ENCODE results near the gene EPB41L1. TPM values are rescaled to one million over a fixed set of nuclear protein-coding genes. Genes with fewer than 3 reads are reported as not detected.

Gene EPB41L1
- total RNA-seq, 1 experiment from 2014 or later: 134 TPM

DNA sequence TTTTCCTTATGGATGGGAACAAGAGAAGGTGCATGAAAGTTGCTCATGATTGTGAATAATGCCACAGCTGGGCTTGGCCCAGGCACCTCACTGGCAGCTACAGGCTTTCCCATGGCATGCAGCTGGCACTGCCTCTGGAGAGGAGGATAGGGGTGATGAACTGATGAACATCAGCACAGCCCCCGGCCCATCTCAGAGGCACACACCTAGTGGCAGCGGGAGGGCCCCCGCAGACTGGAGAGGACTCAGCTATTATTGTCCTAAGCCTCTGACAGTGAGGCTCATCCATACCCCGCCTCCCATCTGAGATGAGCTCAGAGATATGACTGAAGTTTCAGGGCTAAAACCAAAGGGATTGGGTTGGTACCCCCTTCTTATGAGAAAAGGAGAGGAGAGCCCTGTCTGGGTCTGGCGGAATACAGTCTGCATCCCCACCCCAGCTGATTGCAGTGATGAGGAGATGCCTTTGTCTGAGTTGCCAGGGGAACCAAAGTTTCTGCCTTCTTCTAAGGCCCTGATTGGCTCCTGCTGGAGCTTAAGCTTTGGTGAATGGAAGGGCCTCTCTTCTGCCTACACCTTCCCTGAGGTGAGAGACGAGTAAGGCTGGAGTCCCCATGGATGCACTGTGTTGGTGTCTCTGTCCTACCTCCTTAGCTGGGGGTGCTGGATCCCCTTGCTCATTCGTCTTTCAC is 27.6 kb upstream of the EPB41L1 start:
- BruUV-seq (replicated peaks): no TSS peak
- Histone ChIP-seq H3K9me2 (ENCODE audit: insufficient read depth) (no peaks in the 10 kb centered on the region), H3K79me2 (ENCODE audit: low read depth) (peaks cover 11% of the 10 kb centered on the region; the same call in 1 of the 2 replicates), H4K20me1 (ENCODE audit: insufficient read depth) (no peaks in the 10 kb centered on the region), H3K27me3 (ENCODE audit: insufficient read depth, low read depth) (no peaks in the 10 kb centered on the region), H3K4me3 (no peak overlapping the region), H2AFZ (no peak overlapping the region), H3F3A (ENCODE audit: insufficient read depth, low read depth) (peaks cover 8% of the 10 kb centered on the region; the same call in 1 of the 2 replicates), H3K27ac (no peak overlapping the region), H3K4me1 (replicated peaks; ENCODE audit: insufficient read depth) (peaks cover 43% of the 10 kb centered on the region), H3K36me3 (ENCODE audit: low read depth) (no peaks in the 10 kb centered on the region; the same call in 1 of the 2 replicates), H3K4me2 (no peak overlapping the region), H3K9me3 (ENCODE audit: insufficient read depth, low read depth) (no peaks in the 10 kb centered on the region)
- ChIA-PET POLR2A (ENCODE audit: unreplicated experiment) (no interaction called here), CTCF (interaction anchor here (0.9 to 1.2 kb wide), 2 partner anchors 76 to 134 kb away, joined by 3 read pairs; no protein-coding TSS in a partner anchor)
- intact Hi-C loops (cut with micrococcal nuclease; ENCODE audit: unreplicated experiment): no loop called here
- TF ChIP-seq, protein P1, sequence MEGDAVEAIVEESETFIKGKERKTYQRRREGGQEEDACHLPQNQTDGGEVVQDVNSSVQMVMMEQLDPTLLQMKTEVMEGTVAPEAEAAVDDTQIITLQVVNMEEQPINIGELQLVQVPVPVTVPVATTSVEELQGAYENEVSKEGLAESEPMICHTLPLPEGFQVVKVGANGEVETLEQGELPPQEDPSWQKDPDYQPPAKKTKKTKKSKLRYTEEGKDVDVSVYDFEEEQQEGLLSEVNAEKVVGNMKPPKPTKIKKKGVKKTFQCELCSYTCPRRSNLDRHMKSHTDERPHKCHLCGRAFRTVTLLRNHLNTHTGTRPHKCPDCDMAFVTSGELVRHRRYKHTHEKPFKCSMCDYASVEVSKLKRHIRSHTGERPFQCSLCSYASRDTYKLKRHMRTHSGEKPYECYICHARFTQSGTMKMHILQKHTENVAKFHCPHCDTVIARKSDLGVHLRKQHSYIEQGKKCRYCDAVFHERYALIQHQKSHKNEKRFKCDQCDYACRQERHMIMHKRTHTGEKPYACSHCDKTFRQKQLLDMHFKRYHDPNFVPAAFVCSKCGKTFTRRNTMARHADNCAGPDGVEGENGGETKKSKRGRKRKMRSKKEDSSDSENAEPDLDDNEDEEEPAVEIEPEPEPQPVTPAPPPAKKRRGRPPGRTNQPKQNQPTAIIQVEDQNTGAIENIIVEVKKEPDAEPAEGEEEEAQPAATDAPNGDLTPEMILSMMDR (conservative IDR thresholded peaks at IDR 0.05): no peak
- DNase-seq: no peak

DNA sequence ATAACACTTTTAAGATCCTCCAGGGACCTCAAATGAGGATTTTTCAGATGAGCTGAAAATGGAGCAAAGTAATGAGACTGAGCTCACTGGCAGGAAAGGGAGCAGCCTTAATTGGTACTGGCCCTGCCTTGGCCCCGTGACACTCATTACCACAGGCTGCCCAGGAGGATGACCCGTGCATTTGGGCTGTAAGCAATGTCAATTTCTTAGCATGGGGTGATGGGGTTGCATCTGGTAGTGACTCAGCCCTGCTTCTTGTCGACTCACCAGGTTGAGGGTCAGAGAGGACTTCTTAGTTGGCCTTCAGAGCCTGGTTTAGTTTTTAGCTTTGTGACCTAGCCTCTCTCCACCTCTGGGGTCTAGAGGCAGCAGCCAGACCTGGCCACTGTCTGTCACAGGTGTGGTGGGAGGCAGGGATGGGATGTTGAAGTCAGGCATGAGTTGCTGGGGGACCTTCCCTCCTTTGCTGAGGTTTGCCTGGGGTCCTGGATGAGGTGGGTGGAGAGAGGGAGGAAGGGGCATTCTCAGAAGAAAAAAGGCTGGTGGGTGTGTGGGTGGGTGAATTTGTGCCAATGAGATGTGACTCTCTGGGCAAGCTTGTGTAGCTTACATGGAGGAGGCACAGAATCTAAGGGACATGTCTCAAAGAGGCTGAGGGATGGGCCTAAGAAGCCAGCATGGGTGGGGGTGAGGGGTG is 25.9 kb upstream of the EPB41L1 start:
- Histone ChIP-seq H4K20me1 (ENCODE audit: insufficient read depth) (no peaks in the 10 kb centered on the region), H3K27ac (peak overlapping the region; percentile 63), H3K4me2 (peak overlapping the region; percentile 57), H3K79me2 (ENCODE audit: low read depth) (0 out of 2 replicates have a peak, but pooled peaks cover 1% of the 10 kb centered on the region), H2AFZ (no peak overlapping the region), H3K9me3 (ENCODE audit: insufficient read depth, low read depth) (no peaks in the 10 kb centered on the region), H3K4me3 (no peak overlapping the region), H3K27me3 (ENCODE audit: insufficient read depth, low read depth) (no peaks in the 10 kb centered on the region), H3K36me3 (ENCODE audit: low read depth) (no peaks in the 10 kb centered on the region; the same call in 1 of the 2 replicates), H3F3A (ENCODE audit: insufficient read depth, low read depth) (peaks cover 8% of the 10 kb centered on the region; the same call in 1 of the 2 replicates), H3K9me2 (ENCODE audit: insufficient read depth) (no peaks in the 10 kb centered on the region), H3K4me1 (replicated peaks; ENCODE audit: insufficient read depth) (peaks cover 29% of the 10 kb centered on the region)
- intact Hi-C loops (cut with micrococcal nuclease; ENCODE audit: unreplicated experiment): no loop called here
- TF ChIP-seq EZH2 (IDR thresholded peaks at IDR 0.05; ENCODE audit: low read depth): no peak
- TF ChIP-seq, protein P1 (conservative IDR thresholded peaks at IDR 0.05): no peak
- peak; percentile 25 to 73 for DNase-seq
- POLR2A ChIA-PET (ENCODE audit: unreplicated experiment): interaction anchor here (0.6 kb wide), 3 partner anchors 31 to 612 kb away, joined by 3 to 12 read pairs (median 6); no protein-coding TSS in a partner anchor
- BruUV-seq (replicated peaks): no TSS peak
- CTCF ChIA-PET: interaction anchor here (0.7 to 0.9 kb wide), 2 partner anchors 10 to 136 kb away, joined by 3 to 4 read pairs; no protein-coding TSS in a partner anchor

DNA sequence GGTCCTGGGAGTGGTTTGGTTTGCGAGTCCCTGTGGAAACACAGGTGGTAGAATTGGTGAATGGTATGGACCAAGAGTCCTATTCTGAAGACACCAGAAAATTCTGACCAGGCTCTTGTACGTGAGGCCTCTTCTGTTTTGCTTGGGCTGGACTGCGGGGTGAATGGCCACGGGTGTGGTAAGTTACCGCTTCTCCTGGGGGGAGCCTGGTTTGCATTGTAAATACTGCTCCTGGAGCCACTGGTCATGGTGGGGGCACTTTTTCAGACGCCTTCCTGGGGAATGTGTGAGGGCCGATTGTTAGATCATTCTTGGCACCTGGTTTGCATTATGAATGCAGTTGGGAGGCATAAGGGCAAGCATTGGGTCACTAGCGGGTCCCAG is 25.4 kb upstream of the EPB41L1 start:
- Histone ChIP-seq H3K4me2 (peak overlapping the region; percentile 57; the same call in 1 of the 2 replicates), H2AFZ (no peak overlapping the region), H3F3A (ENCODE audit: insufficient read depth, low read depth) (peaks cover 8% of the 10 kb centered on the region; the same call in 1 of the 2 replicates), H3K4me3 (no peak overlapping the region), H3K36me3 (ENCODE audit: low read depth) (no peaks in the 10 kb centered on the region; the same call in 1 of the 2 replicates), H3K4me1 (replicated peaks; ENCODE audit: insufficient read depth) (peaks cover 29% of the 10 kb centered on the region), H3K27me3 (ENCODE audit: insufficient read depth, low read depth) (no peaks in the 10 kb centered on the region), H3K79me2 (ENCODE audit: low read depth) (no peaks in the 10 kb centered on the region), H3K9me2 (ENCODE audit: insufficient read depth) (no peaks in the 10 kb centered on the region), H4K20me1 (ENCODE audit: insufficient read depth) (no peaks in the 10 kb centered on the region), H3K27ac (peak overlapping the region; percentile 63; the same call in 1 of the 2 replicates), H3K9me3 (ENCODE audit: insufficient read depth, low read depth) (no peaks in the 10 kb centered on the region)
- TF ChIP-seq, protein P1 (conservative IDR thresholded peaks at IDR 0.05): no peak
- no peak for TF ChIP-seq EZH2 (IDR thresholded peaks at IDR 0.05; ENCODE audit: low read depth)
- ChIA-PET POLR2A (ENCODE audit: unreplicated experiment) (interaction anchor here (0.7 kb wide), 1 partner anchor 38 kb away, joined by 13 read pairs; no protein-coding TSS in a partner anchor), CTCF (interaction anchor here (0.7 kb wide), 1 partner anchor 9 kb away, joined by 3 read pairs; no protein-coding TSS in a partner anchor)
- BruUV-seq (replicated peaks): no TSS peak
- DNase-seq: no peak
- intact Hi-C loops (cut with micrococcal nuclease; ENCODE audit: unreplicated experiment): no loop called here
